Measurements from ENCODE around the gene SMIM13.

DNA sequence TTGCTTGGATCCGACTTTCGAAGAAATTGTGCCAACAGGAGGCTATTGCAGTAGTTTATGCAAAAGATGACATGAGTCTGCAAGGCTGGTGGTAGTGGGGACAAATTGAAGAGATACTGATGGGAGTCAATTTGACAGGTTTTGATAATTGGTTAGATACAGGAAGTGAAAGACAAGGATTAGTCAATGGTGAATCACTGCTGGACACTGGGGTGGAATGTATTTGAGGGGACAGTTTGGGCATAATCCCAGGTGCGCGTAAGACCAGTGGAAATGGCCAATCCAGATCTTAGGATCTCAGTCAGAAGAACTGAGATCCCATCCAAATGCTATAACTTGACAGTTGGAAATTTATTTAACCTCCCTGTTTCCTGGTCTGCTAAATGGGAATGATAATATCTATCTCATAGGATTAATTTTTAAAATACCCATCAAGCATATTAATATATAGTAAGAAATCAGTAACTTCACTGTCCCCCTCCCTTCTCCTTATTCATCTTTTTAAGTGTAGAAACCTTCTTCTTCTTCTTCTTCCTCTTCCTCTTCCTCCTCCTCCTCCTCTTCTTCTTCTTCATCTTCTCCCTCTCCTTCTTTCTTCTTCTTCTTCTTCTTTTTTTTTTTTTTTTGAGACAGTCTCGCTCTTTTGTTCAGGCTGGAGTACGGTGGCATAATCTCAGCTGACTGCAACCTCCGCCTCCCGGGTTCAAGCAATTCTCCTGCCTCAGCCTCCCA, 48.8 kb downstream of the SMIM13 start:
- TF ChIP-seq, protein P1, sequence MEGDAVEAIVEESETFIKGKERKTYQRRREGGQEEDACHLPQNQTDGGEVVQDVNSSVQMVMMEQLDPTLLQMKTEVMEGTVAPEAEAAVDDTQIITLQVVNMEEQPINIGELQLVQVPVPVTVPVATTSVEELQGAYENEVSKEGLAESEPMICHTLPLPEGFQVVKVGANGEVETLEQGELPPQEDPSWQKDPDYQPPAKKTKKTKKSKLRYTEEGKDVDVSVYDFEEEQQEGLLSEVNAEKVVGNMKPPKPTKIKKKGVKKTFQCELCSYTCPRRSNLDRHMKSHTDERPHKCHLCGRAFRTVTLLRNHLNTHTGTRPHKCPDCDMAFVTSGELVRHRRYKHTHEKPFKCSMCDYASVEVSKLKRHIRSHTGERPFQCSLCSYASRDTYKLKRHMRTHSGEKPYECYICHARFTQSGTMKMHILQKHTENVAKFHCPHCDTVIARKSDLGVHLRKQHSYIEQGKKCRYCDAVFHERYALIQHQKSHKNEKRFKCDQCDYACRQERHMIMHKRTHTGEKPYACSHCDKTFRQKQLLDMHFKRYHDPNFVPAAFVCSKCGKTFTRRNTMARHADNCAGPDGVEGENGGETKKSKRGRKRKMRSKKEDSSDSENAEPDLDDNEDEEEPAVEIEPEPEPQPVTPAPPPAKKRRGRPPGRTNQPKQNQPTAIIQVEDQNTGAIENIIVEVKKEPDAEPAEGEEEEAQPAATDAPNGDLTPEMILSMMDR (IDR thresholded peaks at IDR 0.05; ENCODE audit: insufficient read depth, low read length, poor library complexity, severe bottlenecking), result no peak
- TF ChIP-seq EZH2phosphoT487 (conservative IDR thresholded peaks at IDR 0.05; ENCODE audit: low read length), result no peak

All from SU-DHL-6 (cell line).